Measurements from ENCODE around the gene TRAM2. TPM values are rescaled to one million over a fixed set of nuclear protein-coding genes. Genes with fewer than 3 reads are reported as not detected.

The TRAM2 gene
- total RNA-seq, 2 donors from 2014 or later: 7.2 to 22.4 TPM

- H3K9me3 ChIP-seq: no peaks in the 10 kb centered on the region
- no peaks in the 10 kb centered on the region for H3K4me1 ChIP-seq (replicated peaks)
- intact Hi-C loops (cut with DNase I): loop anchor here (5.0 kb wide), 1 partner anchor 61 kb away; no protein-coding TSS in a partner anchor
- no peak for TF ChIP-seq POLR2AphosphoS5 (IDR thresholded peaks at IDR 0.05)
- TF ChIP-seq POLR2A (IDR thresholded peaks at IDR 0.05): no peak
- TF ChIP-seq, protein P1, sequence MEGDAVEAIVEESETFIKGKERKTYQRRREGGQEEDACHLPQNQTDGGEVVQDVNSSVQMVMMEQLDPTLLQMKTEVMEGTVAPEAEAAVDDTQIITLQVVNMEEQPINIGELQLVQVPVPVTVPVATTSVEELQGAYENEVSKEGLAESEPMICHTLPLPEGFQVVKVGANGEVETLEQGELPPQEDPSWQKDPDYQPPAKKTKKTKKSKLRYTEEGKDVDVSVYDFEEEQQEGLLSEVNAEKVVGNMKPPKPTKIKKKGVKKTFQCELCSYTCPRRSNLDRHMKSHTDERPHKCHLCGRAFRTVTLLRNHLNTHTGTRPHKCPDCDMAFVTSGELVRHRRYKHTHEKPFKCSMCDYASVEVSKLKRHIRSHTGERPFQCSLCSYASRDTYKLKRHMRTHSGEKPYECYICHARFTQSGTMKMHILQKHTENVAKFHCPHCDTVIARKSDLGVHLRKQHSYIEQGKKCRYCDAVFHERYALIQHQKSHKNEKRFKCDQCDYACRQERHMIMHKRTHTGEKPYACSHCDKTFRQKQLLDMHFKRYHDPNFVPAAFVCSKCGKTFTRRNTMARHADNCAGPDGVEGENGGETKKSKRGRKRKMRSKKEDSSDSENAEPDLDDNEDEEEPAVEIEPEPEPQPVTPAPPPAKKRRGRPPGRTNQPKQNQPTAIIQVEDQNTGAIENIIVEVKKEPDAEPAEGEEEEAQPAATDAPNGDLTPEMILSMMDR (IDR thresholded peaks at IDR 0.05): no peak
- DNase-seq (ENCODE audit: low spot score): no peak
- 93% methylated on average over 10 of the region's 10 CpGs for whole genome bisulfite sequencing
- no peak overlapping the region for H3K27ac ChIP-seq
- H3K27me3 ChIP-seq (replicated peaks; ENCODE audit: insufficient read depth): no peaks in the 10 kb centered on the region
- H3K4me3 ChIP-seq: no peak overlapping the region
- H3K36me3 ChIP-seq: peaks cover 0 to 3% of the 10 kb centered on the region in 2 donors
Observed at GRCh38 chr6:52511163-52511562, 65.7 kb downstream of the TRAM2 start.

DNA sequence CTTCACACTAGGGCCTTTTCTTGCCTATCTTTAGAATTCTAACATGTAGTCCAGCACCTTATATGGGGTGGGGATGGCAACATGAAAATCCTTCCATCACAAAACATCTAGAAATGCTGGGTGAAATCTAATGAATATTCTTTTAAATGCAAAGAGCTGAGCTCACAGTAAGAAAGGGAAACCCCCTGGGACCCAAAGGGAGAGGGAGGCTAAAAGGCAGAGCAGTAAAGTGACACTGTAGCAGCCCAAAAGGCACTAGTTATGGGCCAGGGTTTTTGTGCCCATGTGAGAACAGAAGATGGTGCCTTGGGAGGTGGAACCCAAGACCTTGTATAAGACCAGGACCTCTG, 66.7 kb downstream of the TRAM2 start:
- no peak overlapping the region for H3K27ac ChIP-seq
- intact Hi-C loops (cut with DNase I): loop anchor here (5.0 kb wide), 1 partner anchor 62 kb away; no protein-coding TSS in a partner anchor
- H3K27me3 ChIP-seq (replicated peaks; ENCODE audit: insufficient read depth): no peaks in the 10 kb centered on the region
- no peaks in the 10 kb centered on the region for H3K4me1 ChIP-seq (replicated peaks)
- no peak for TF ChIP-seq POLR2AphosphoS5 (IDR thresholded peaks at IDR 0.05)
- TF ChIP-seq, protein P1 (IDR thresholded peaks at IDR 0.05): no peak
- no peak for TF ChIP-seq POLR2A (IDR thresholded peaks at IDR 0.05)
- H3K9me3 ChIP-seq: no peaks in the 10 kb centered on the region
- peaks cover 0 to 3% of the 10 kb centered on the region in 2 donors for H3K36me3 ChIP-seq
- H3K4me3 ChIP-seq: no peak overlapping the region
- no peak for DNase-seq (ENCODE audit: low spot score)

GRCh38 chr6:52509281-52510212, 67.3 kb downstream of the TRAM2 start:
- WGBS: 96% methylated on average over 14 of the region's 14 CpGs
- intact Hi-C loops (cut with DNase I): loop anchor here (5.0 kb wide), 1 partner anchor 63 kb away; no protein-coding TSS in a partner anchor
- Histone ChIP-seq H3K36me3 (peaks cover 0 to 3% of the 10 kb centered on the region in 2 donors), H3K27ac (no peak overlapping the region), H3K9me3 (no peaks in the 10 kb centered on the region), H3K4me3 (no peak overlapping the region), H3K27me3 (replicated peaks; ENCODE audit: insufficient read depth) (no peaks in the 10 kb centered on the region), H3K4me1 (replicated peaks) (no peaks in the 10 kb centered on the region)
- DNase-seq (ENCODE audit: low spot score): no peak
- TF ChIP-seq POLR2AphosphoS5 (IDR thresholded peaks at IDR 0.05) (no peak), POLR2A (IDR thresholded peaks at IDR 0.05) (no peak)
- TF ChIP-seq, protein P1 (IDR thresholded peaks at IDR 0.05): no peak

GRCh38 chr6:52508261-52508739, 68.6 kb downstream of the TRAM2 start:
- DNase-seq (ENCODE audit: low spot score): no peak
- Histone ChIP-seq H3K9me3 (no peaks in the 10 kb centered on the region), H3K4me3 (no peak overlapping the region), H3K27ac (no peak overlapping the region), H3K4me1 (replicated peaks) (no peaks in the 10 kb centered on the region), H3K27me3 (replicated peaks; ENCODE audit: insufficient read depth) (no peaks in the 10 kb centered on the region), H3K36me3 (peaks cover 0 to 3% of the 10 kb centered on the region in 2 donors)
- TF ChIP-seq POLR2AphosphoS5 (IDR thresholded peaks at IDR 0.05) (no peak), POLR2A (IDR thresholded peaks at IDR 0.05) (no peak)
- TF ChIP-seq, protein P1 (IDR thresholded peaks at IDR 0.05): no peak
- intact Hi-C loops (cut with DNase I): no loop called here
- 95% methylated on average over 5 of the region's 5 CpGs for whole genome bisulfite sequencing
